ENCODE results near the gene ZNF595. TPM values are rescaled to one million over a fixed set of nuclear protein-coding genes. Genes with fewer than 3 reads are reported as not detected.
"Not testable (repeated sequence)": the region's sequence is repeated elsewhere in the genome, so short reads cannot be mapped to it uniquely, and the experiment has no call there.

Gene ZNF595
- polyA plus RNA-seq, 3 donors = 0.58 to 7.3 (median 1.6) TPM

GRCh38 chr4:24359-24758 lies 28.8 kb upstream of the ZNF595 start:
- not testable (repeated sequence) for H3K27me3 Mint-ChIP-seq (ENCODE audit: low read depth in 3 of 3)

GRCh38 chr4:27501-27900 lies 25.6 kb upstream of the ZNF595 start:
- H3K9ac ChIP-seq (ENCODE audit: insufficient read depth, low read length, poor library complexity, severe bottlenecking); H3K36me3 ChIP-seq (replicated peaks in 1 of 2; ENCODE audit: control insufficient read depth in 1 of 2, insufficient read depth in 2 of 2, low read length in 2 of 2); H3K4me3 ChIP-seq (replicated peaks in 1 of 3; ENCODE audit: low read depth in 2 of 3, low read length in 3 of 3); H3K79me2 ChIP-seq (ENCODE audit: insufficient read depth, low read length); H4K20me1 ChIP-seq (ENCODE audit: insufficient read depth, low read length); intact Hi-C loops (cut with micrococcal nuclease); H3K4me2 ChIP-seq (replicated peaks; ENCODE audit: extremely low read depth, low read length, poor library complexity, severe bottlenecking); H2AFZ ChIP-seq (ENCODE audit: insufficient read depth, low read depth, low read length, poor library complexity, severe bottlenecking); H3K36me3 Mint-ChIP-seq; H3K9me3 ChIP-seq (replicated peaks in 1 of 2; ENCODE audit: control insufficient read depth in 1 of 2, insufficient read depth in 1 of 2, low read length in 2 of 2); H3K27ac Mint-ChIP-seq; H3K4me1 ChIP-seq (ENCODE audit: control insufficient read depth in 1 of 2, insufficient read depth in 2 of 2, low read length in 2 of 2); H3K9me3 Mint-ChIP-seq; DNase-seq; H3K4me1 Mint-ChIP-seq; H3K27ac ChIP-seq (ENCODE audit: low read depth in 1 of 2, low read length in 2 of 2); H3K27me3 ChIP-seq (ENCODE audit: control insufficient read depth in 2 of 2, insufficient read depth in 2 of 2, low read length in 2 of 2); H3K27me3 Mint-ChIP-seq (ENCODE audit: low read depth in 3 of 3); H3K4me3 Mint-ChIP-seq: not testable (repeated sequence)
- 100% methylated on average over 1 of the region's 3 CpGs for WGBS (ENCODE audit: insufficient coverage)

More at GRCh38 chr4:24359-24758, 28.8 kb upstream of the ZNF595 start:
- H3K36me3 Mint-ChIP-seq; H3K27ac ChIP-seq (ENCODE audit: low read depth in 1 of 2, low read length in 2 of 2); H3K79me2 ChIP-seq (ENCODE audit: insufficient read depth, low read length); H2AFZ ChIP-seq (ENCODE audit: insufficient read depth, low read depth, low read length, poor library complexity, severe bottlenecking); H3K4me3 Mint-ChIP-seq; H3K36me3 ChIP-seq (replicated peaks in 1 of 2; ENCODE audit: control insufficient read depth in 1 of 2, insufficient read depth in 2 of 2, low read length in 2 of 2); H3K27ac Mint-ChIP-seq; H3K4me1 ChIP-seq (ENCODE audit: control insufficient read depth in 1 of 2, insufficient read depth in 2 of 2, low read length in 2 of 2); H4K20me1 ChIP-seq (ENCODE audit: insufficient read depth, low read length); H3K9ac ChIP-seq (ENCODE audit: insufficient read depth, low read length, poor library complexity, severe bottlenecking); H3K9me3 ChIP-seq (replicated peaks in 1 of 2; ENCODE audit: control insufficient read depth in 1 of 2, insufficient read depth in 1 of 2, low read length in 2 of 2); DNase-seq; H3K27me3 ChIP-seq (ENCODE audit: control insufficient read depth in 2 of 2, insufficient read depth in 2 of 2, low read length in 2 of 2); H3K4me2 ChIP-seq (replicated peaks; ENCODE audit: extremely low read depth, low read length, poor library complexity, severe bottlenecking); intact Hi-C loops (cut with micrococcal nuclease); H3K4me1 Mint-ChIP-seq; H3K9me3 Mint-ChIP-seq; H3K4me3 ChIP-seq (replicated peaks in 1 of 3; ENCODE audit: low read depth in 2 of 3, low read length in 3 of 3): not testable (repeated sequence)
- no CpG with 5 or more reads among the region's 1 CpG for WGBS (ENCODE audit: insufficient coverage)

DNA sequence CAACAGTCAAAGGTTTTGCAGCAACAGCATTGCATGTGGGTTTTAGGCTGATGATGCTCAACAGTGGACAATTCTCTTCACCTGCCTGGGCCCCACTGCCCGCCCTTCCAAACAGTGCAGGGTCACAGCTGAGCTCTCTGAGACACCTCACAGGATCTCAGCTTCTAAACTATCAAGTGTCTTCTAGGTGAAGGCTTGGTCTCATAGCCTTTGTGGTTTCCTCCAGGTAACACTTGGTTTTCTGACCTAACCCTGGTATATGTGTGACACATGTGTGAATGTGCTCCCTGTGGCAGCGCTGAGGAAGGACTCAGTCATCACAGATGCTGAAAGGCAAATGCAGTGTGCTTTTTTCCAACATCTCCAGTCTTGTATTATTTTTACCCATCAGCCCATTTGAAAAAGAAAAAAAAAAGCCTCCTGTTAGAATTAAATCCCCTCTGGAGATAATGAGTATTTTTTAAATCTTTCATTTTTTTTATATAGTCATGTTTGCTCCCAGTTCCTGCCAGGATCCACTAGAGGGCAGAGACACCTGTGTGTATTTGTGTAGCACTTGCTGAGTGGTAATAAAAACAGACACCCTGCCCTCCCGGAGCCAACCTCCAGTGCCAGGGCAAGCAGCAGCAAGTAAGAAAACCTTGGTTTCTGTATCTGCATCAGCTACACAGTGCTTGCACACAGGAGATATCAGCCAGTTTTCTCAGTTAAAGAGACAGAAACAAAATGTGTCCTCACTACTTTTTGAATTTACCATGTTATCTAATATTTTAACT lies 24.2 kb upstream of the ZNF595 start:
- not testable (repeated sequence) for H3K27me3 Mint-ChIP-seq (ENCODE audit: low read depth in 3 of 3); H3K4me1 Mint-ChIP-seq
- WGBS (ENCODE audit: insufficient coverage) = 0% methylated on average over 1 of the region's 3 CpGs

GRCh38 chr4:33314-33713 lies 19.8 kb upstream of the ZNF595 start:
- H3K4me3 Mint-ChIP-seq; H3K9me3 ChIP-seq (replicated peaks in 1 of 2; ENCODE audit: control insufficient read depth in 1 of 2, insufficient read depth in 1 of 2, low read length in 2 of 2); H3K27me3 Mint-ChIP-seq (ENCODE audit: low read depth in 3 of 3); DNase-seq; H2AFZ ChIP-seq (ENCODE audit: insufficient read depth, low read depth, low read length, poor library complexity, severe bottlenecking); H4K20me1 ChIP-seq (ENCODE audit: insufficient read depth, low read length); H3K9me3 Mint-ChIP-seq; H3K4me1 Mint-ChIP-seq; H3K36me3 Mint-ChIP-seq; H3K27me3 ChIP-seq (ENCODE audit: control insufficient read depth in 2 of 2, insufficient read depth in 2 of 2, low read length in 2 of 2); H3K79me2 ChIP-seq (ENCODE audit: insufficient read depth, low read length); H3K27ac ChIP-seq (ENCODE audit: low read depth in 1 of 2, low read length in 2 of 2); H3K27ac Mint-ChIP-seq; H3K4me3 ChIP-seq (replicated peaks in 1 of 3; ENCODE audit: low read depth in 2 of 3, low read length in 3 of 3); H3K9ac ChIP-seq (ENCODE audit: insufficient read depth, low read length, poor library complexity, severe bottlenecking); H3K4me1 ChIP-seq (ENCODE audit: control insufficient read depth in 1 of 2, insufficient read depth in 2 of 2, low read length in 2 of 2); H3K36me3 ChIP-seq (replicated peaks in 1 of 2; ENCODE audit: control insufficient read depth in 1 of 2, insufficient read depth in 2 of 2, low read length in 2 of 2); intact Hi-C loops (cut with micrococcal nuclease); H3K4me2 ChIP-seq (replicated peaks; ENCODE audit: extremely low read depth, low read length, poor library complexity, severe bottlenecking): not testable (repeated sequence)
- no CpG with 5 or more reads among the region's 6 CpGs for WGBS (ENCODE audit: insufficient coverage)

More for the DNA sequence above, 24.2 kb upstream of the ZNF595 start:
- H3K27me3 ChIP-seq (ENCODE audit: control insufficient read depth in 2 of 2, insufficient read depth in 2 of 2, low read length in 2 of 2); H3K4me2 ChIP-seq (replicated peaks; ENCODE audit: extremely low read depth, low read length, poor library complexity, severe bottlenecking); H2AFZ ChIP-seq (ENCODE audit: insufficient read depth, low read depth, low read length, poor library complexity, severe bottlenecking); H4K20me1 ChIP-seq (ENCODE audit: insufficient read depth, low read length); H3K79me2 ChIP-seq (ENCODE audit: insufficient read depth, low read length); H3K9me3 ChIP-seq (replicated peaks in 1 of 2; ENCODE audit: control insufficient read depth in 1 of 2, insufficient read depth in 1 of 2, low read length in 2 of 2); H3K27ac Mint-ChIP-seq; H3K9me3 Mint-ChIP-seq; H3K36me3 ChIP-seq (replicated peaks in 1 of 2; ENCODE audit: control insufficient read depth in 1 of 2, insufficient read depth in 2 of 2, low read length in 2 of 2); H3K4me3 ChIP-seq (replicated peaks in 1 of 3; ENCODE audit: low read depth in 2 of 3, low read length in 3 of 3); H3K36me3 Mint-ChIP-seq; DNase-seq; H3K9ac ChIP-seq (ENCODE audit: insufficient read depth, low read length, poor library complexity, severe bottlenecking); H3K4me3 Mint-ChIP-seq; H3K27ac ChIP-seq (ENCODE audit: low read depth in 1 of 2, low read length in 2 of 2); intact Hi-C loops (cut with micrococcal nuclease); H3K4me1 ChIP-seq (ENCODE audit: control insufficient read depth in 1 of 2, insufficient read depth in 2 of 2, low read length in 2 of 2): not testable (repeated sequence)
